OCI-LY7 (cell line): ENCODE data around the gene PHF23. TPM values are rescaled to one million over a fixed set of nuclear protein-coding genes. Genes with fewer than 3 reads are reported as not detected.

Experiments
- BruUV-seq: library from RNA; stranded (reverse); fragments of 400-500 nt; replicated peaks from 2 replicates; lab custom pipeline; 2021; lab: Mats Ljungman, UMichigan
- CTCF ChIA-PET: fragments of 300-600 bp; sonication (Branson Sonifier 250); formaldehyde crosslinking; loops from one replicate; lab custom pipeline; 2022; ENCODE audit warnings: antibody characterized with exemption; ENCODE audit not compliant: unreplicated experiment; lab: Charles Lee
- POLR2A ChIA-PET: fragments of 300-600 bp; sonication (Branson Sonifier 250); formaldehyde crosslinking; loops from one replicate; lab custom pipeline; 2022; ENCODE audit warnings: antibody characterized with exemption; lab: Charles Lee
- DNase-seq: peaks from one replicate; pipeline ENCODE4 v3.0.0-alpha.2; 2015; ENCODE audit warnings: low spot score
- H2AFZ ChIP-seq: fragments of 200-600 bp; sonication (generic), shearing (Covaris generic); 2 replicates; pipeline ENCODE4 v1.6.1; 2014; ENCODE audit warnings: mild to moderate bottlenecking, antibody characterized with exemption, low read length, moderate library complexity
- H3K27ac ChIP-seq: fragments of 200-600 bp; sonication (generic); 2 replicates; pipeline ENCODE4 v1.5.1; 2014; ENCODE audit warnings: mixed run types, low read depth, mild to moderate bottlenecking, moderate library complexity, low read length, inconsistent platforms; ENCODE audit not compliant: poor library complexity, severe bottlenecking
- H3K36me3 ChIP-seq: fragments of 200-600 bp; sonication (generic); 2 replicates; pipeline ENCODE4 v1.6.1; 2014; ENCODE audit warnings: mild to moderate bottlenecking, antibody characterized with exemption, low read length, moderate library complexity, mixed read lengths; ENCODE audit not compliant: insufficient read depth
- H3K4me1 ChIP-seq: fragments of 200-600 bp; sonication (generic); 2 replicates; pipeline ENCODE4 v1.5.1; 2014; ENCODE audit warnings: mild to moderate bottlenecking, low read length; ENCODE audit not compliant: insufficient read depth, poor library complexity, severe bottlenecking
- H3K4me2 ChIP-seq: fragments of 200-600 bp; sonication (generic); 2 replicates; pipeline ENCODE4 v1.6.1; 2014; ENCODE audit warnings: mild to moderate bottlenecking, low read length
- H3K4me3 ChIP-seq: fragments of 200-600 bp; sonication (generic); 2 replicates; pipeline ENCODE4 v1.5.1; 2014; ENCODE audit warnings: mild to moderate bottlenecking, low read depth, low read length; ENCODE audit not compliant: poor library complexity, severe bottlenecking
- H3K79me2 ChIP-seq: fragments of 200-600 bp; sonication (generic); 2 replicates; pipeline ENCODE4 v1.6.1; 2016; ENCODE audit warnings: low read depth, mild to moderate bottlenecking, low read length, moderate library complexity, mixed read lengths; ENCODE audit not compliant: insufficient read depth
- H3K9me2 ChIP-seq: fragments of 200-600 bp; sonication (generic); 2 replicates; pipeline ENCODE4 v1.6.1; 2016; ENCODE audit warnings: mild to moderate bottlenecking, low read length, mixed read lengths; ENCODE audit not compliant: insufficient read depth
- H3K9me3 ChIP-seq: fragments of 200-600 bp; sonication (generic); 2 replicates; pipeline ENCODE4 v1.6.1; 2014; ENCODE audit warnings: mild to moderate bottlenecking, mixed run types, low read length, mixed read lengths
- H4K20me1 ChIP-seq: fragments of 200-600 bp; sonication (generic); 2 replicates; pipeline ENCODE4 v1.6.1; 2014; ENCODE audit warnings: mild to moderate bottlenecking, antibody characterized with exemption, low read length, moderate library complexity, mixed read lengths; ENCODE audit not compliant: insufficient read depth
- EZH2phosphoT487 ChIP-seq: fragments of 200-600 bp; sonication (generic); IDR thresholded peaks from 2 replicates; pipeline ENCODE4 v1.6.1; 2018; ENCODE audit warnings: low read depth, borderline replicate concordance, mild to moderate bottlenecking, mixed run types, antibody characterized with exemption, low read length, moderate library complexity, mixed read lengths
- intact Hi-C: fragments of 100-400 bp; cut with micrococcal nuclease; formaldehyde crosslinking; loops from one replicate; pipeline ENCODE4 v1.10.0; 2022; ENCODE audit not compliant: unreplicated experiment
- total RNA-seq, 2 experiments: library from RNA; depleted of rRNA in 1 of 2; stranded (reverse); fragments of >200 nt in 1 of 2; shearing (Covaris generic) in 1 of 2; gene quantifications; 2 replicates each; pipeline ENCODE4 v1.2.3, GENCODE V29; 2014 to 2022
- TF ChIP-seq, protein P1 (sequence below): fragments of 200-600 bp; sonication (generic); conservative IDR thresholded peaks from 2 replicates; pipeline ENCODE4 v1.5.1; 2014; ENCODE audit warnings: mild to moderate bottlenecking, antibody characterized with exemption, low read length, moderate library complexity, mixed read lengths

Gene PHF23
- total RNA-seq, 2 experiments from 2014 or later: 43.3 to 47.7 TPM

DNA sequence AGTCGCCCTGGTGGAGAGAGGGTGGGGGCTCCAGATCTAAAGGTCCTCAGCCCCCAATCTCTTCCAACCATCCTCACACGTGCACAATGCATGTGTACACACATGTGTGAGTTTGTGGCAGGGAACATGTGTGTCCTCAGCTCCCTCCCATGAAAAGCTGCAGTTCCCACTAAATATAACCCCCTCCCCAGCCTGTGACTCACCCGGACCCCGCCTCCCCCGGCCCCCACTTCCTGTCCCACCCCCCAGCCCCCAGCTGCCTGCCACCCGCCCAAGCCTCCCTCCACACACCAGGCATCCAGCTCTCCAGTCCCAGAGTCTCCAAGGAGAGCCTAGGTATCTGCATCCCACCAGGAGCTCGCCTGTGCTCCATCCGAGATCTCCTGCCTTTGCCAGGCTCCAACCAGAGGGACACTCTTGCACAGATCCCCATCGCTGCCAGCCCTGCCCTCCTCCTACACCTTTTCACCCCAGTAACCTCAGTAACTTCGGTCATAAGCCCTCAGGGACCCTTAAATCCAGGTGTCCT, 23.5 kb downstream of the PHF23 start:
- peaks cover 59% of the 10 kb centered on the region for H3K4me1 ChIP-seq
- no peak overlapping the region for H2AFZ ChIP-seq
- H3K79me2 ChIP-seq: peaks cover 30% of the 10 kb centered on the region
- ChIA-PET POLR2A (no interaction called here), CTCF (no interaction called here)
- peak overlapping the region; percentile 65 for H3K27ac ChIP-seq
- H3K9me3 ChIP-seq: no peaks in the 10 kb centered on the region
- DNase-seq: peak; percentile 25
- H3K36me3 ChIP-seq: peaks cover 2% of the 10 kb centered on the region; the same call in 1 of the 2 replicates
- TF ChIP-seq, protein P1, sequence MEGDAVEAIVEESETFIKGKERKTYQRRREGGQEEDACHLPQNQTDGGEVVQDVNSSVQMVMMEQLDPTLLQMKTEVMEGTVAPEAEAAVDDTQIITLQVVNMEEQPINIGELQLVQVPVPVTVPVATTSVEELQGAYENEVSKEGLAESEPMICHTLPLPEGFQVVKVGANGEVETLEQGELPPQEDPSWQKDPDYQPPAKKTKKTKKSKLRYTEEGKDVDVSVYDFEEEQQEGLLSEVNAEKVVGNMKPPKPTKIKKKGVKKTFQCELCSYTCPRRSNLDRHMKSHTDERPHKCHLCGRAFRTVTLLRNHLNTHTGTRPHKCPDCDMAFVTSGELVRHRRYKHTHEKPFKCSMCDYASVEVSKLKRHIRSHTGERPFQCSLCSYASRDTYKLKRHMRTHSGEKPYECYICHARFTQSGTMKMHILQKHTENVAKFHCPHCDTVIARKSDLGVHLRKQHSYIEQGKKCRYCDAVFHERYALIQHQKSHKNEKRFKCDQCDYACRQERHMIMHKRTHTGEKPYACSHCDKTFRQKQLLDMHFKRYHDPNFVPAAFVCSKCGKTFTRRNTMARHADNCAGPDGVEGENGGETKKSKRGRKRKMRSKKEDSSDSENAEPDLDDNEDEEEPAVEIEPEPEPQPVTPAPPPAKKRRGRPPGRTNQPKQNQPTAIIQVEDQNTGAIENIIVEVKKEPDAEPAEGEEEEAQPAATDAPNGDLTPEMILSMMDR: no peak
- no peak for TF ChIP-seq EZH2phosphoT487
- BruUV-seq: no TSS peak
- peak overlapping the region; percentile 78 for H3K4me2 ChIP-seq
- peak overlapping the region; percentile 75 for H3K4me3 ChIP-seq
- no peaks in the 10 kb centered on the region for H3K9me2 ChIP-seq
- intact Hi-C loops: loop anchor here (2.0 kb wide), 1 partner anchor 23 kb away; the partner anchor contains the start of gene PHF23
- H4K20me1 ChIP-seq: no peaks in the 10 kb centered on the region

DNA sequence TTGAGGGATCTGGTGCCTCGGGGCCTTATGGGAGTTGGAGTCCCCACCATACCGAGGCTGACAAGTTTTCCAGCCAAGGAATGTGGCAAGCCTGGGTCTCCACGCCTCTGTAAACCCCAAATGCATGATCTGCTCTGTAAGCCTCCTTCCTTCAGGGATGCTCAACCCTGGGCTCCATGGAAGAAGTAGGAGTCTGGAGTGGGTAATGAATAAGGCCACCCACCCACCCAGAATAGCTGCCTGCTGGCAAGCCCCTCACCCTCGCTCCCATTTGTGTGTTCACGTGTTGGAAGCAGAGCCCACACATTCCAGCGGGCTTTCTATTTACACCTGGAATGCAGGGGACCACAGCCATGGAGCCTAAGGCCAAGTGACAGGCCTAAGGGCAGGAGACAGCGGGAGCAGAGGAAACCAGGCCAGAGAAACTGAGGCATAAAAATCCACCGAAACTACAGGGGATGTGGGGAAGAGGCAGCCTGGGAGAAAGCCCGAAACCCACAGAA, 24.1 kb downstream of the PHF23 start:
- intact Hi-C loops: loop anchor here (2.0 kb wide), 1 partner anchor 24 kb away; the partner anchor contains the start of gene PHF23
- TF ChIP-seq, protein P1: peak; percentile 23; the same call in 1 of the 2 replicates
- TF ChIP-seq EZH2phosphoT487: no peak
- Histone ChIP-seq H3K4me3 (peak overlapping the region; percentile 75), H3K4me2 (peak overlapping the region; percentile 78), H3K9me3 (no peaks in the 10 kb centered on the region), H3K9me2 (no peaks in the 10 kb centered on the region), H3K79me2 (peaks cover 30% of the 10 kb centered on the region), H4K20me1 (no peaks in the 10 kb centered on the region), H3K36me3 (no peaks in the 10 kb centered on the region), H3K4me1 (peaks cover 54% of the 10 kb centered on the region), H2AFZ (no peak overlapping the region), H3K27ac (peak overlapping the region; percentile 65)
- no peak for DNase-seq
- CTCF ChIA-PET: no interaction called here
- POLR2A ChIA-PET: no interaction called here
- BruUV-seq: no TSS peak
